ENCODE measurements around the gene COL17A1.

The COL17A1 gene

DNA sequence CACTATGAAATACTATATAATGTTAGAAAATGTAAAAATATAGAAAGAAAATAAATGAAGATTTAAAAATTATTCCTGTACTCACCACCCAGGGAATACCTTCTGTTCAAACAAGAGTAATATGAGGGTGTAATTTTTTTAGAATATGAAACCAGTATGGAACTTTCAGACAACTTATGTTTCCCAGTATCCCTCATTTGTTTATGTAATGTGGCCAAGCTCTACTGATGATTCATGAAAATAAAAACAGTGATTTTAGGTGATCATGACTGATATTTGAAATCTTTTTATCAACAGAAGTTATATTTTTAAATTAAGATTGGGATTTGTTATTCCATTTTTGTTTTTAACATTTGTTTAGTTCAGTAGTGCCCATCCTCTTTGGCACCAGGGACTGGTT, 100.0 kb downstream of the COL17A1 start:
- peak; percentile 17 for DNase-seq (ENCODE audit: low spot score)

GRCh38 chr10:103983367-103983911, 102.2 kb downstream of the COL17A1 start:
- DNase-seq (ENCODE audit: low spot score): no peak

- no peak for DNase-seq (ENCODE audit: low spot score)
Measured at GRCh38 chr10:103982639-103983038, 103.0 kb downstream of the COL17A1 start.

All from AG08396 (cell line).